IPS DF 6.9 (cell line): ENCODE results near the gene ACTR3.

Source experiments
- DNase-seq: peaks from one replicate; pipeline ENCODE4 v3.0.0-alpha.2; 2013; ENCODE audit warnings: low read depth, low spot score
- H3K27ac ChIP-seq: one replicate; pipeline ENCODE4 v1.5.1; 2013; ENCODE audit warnings: low read length, control low read depth
- H3K27me3 ChIP-seq: 2 replicates; pipeline ENCODE4 v1.6.1; 2013; ENCODE audit warnings: mild to moderate bottlenecking, low read length; ENCODE audit not compliant: control insufficient read depth, insufficient read depth
- H3K36me3 ChIP-seq: 2 replicates; pipeline ENCODE4 v1.6.1; 2013; ENCODE audit warnings: low read length; ENCODE audit not compliant: control insufficient read depth, insufficient read depth
- H3K4me1 ChIP-seq: 2 replicates; pipeline ENCODE4 v1.6.1; 2013; ENCODE audit warnings: low read length; ENCODE audit not compliant: control insufficient read depth, insufficient read depth
- H3K4me3 ChIP-seq: 2 replicates; pipeline ENCODE4 v1.5.1; 2013; ENCODE audit warnings: mild to moderate bottlenecking, low read length
- H3K9me3 ChIP-seq: 2 replicates; pipeline ENCODE4 v1.6.1; 2013; ENCODE audit warnings: low read length, inconsistent platforms; ENCODE audit not compliant: control insufficient read depth, insufficient read depth
- WGBS: extraction: QIAGEN DNeasy Blood & Tissue Kit; methylation state at CpG from one replicate; pipeline ENCODE4 v1.1.7; 2013; ENCODE audit warnings: mixed read lengths, missing lambda C conversion rate; ENCODE audit not compliant: insufficient read length, insufficient coverage; 5-methylcytosine and 5-hydroxymethylcytosine counted together

Gene ACTR3

DNA sequence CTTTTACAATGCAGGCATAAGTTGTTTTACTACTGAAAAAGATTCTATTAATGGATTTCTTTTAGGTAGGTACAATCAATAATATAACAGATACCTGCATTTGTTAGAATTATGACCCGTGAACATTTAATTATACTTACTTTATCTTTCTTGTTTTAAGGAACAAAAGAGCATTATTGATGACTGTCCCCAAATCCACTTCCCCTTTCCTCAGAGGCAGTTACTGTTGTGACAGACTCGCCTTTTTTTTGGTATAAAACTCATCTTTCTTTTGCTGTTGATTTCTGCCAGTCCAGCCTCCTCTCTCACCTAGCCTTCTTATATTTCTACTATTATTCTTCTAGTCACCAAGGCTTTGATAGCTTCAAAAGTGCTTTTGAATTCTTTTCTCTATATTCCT lies 12.1 kb downstream of the ACTR3 start:
- no peak for DNase-seq
- Histone ChIP-seq H3K27me3 (no peaks in the 10 kb centered on the region), H3K27ac (no peak overlapping the region), H3K36me3 (no peaks in the 10 kb centered on the region), H3K4me3 (no peak overlapping the region), H3K9me3 (no peaks in the 10 kb centered on the region), H3K4me1 (no peaks in the 10 kb centered on the region)
- WGBS: no CpG with 5 or more reads among the region's 2 CpGs

- no peaks in the 10 kb centered on the region; the same call in 1 of the 2 replicates for H3K4me1 ChIP-seq
- no peak for DNase-seq
- no peak overlapping the region for H3K4me3 ChIP-seq
- no peak overlapping the region for H3K27ac ChIP-seq
- no peaks in the 10 kb centered on the region for H3K9me3 ChIP-seq
- no CpG with 5 or more reads among the region's 1 CpG for WGBS
- no peaks in the 10 kb centered on the region for H3K36me3 ChIP-seq
- H3K27me3 ChIP-seq: no peaks in the 10 kb centered on the region
These were observed 16.0 kb downstream of the ACTR3 start for GRCh38 chr2:113905886-113906285.

GRCh38 chr2:113906647-113907046 lies 16.8 kb downstream of the ACTR3 start:
- H3K36me3 ChIP-seq: no peaks in the 10 kb centered on the region

DNA sequence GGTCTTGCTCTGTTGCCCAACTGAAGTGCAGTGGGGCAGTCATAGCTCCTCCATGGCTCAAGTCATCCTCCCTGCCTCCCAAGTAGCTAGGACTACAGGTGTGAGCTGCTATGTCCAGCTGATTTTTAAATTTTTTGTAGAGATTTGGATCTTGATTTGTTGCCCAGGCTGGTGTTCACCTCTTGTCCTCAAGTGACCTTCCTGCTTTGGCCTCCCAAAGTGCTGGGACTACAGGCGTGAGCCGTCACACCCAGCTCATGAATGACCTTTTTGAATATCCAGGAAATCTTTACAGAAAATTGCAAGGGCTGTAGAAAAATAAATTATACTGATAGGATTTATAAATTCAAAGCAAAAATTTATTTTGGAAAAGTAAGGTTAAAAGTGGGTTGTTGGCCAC lies 17.4 kb downstream of the ACTR3 start:
- WGBS: no CpG with 5 or more reads among the region's 2 CpGs

More at GRCh38 chr2:113906647-113907046, 16.8 kb downstream of the ACTR3 start:
- Histone ChIP-seq H3K27me3 (no peaks in the 10 kb centered on the region), H3K9me3 (no peaks in the 10 kb centered on the region), H3K4me1 (no peaks in the 10 kb centered on the region; the same call in 1 of the 2 replicates), H3K4me3 (no peak overlapping the region), H3K27ac (no peak overlapping the region)
- WGBS: 100% methylated on average over 1 of the region's 1 CpG
- DNase-seq: no peak

GRCh38 chr2:113910110-113910717 lies 20.3 kb downstream of the ACTR3 start:
- no peaks in the 10 kb centered on the region for H3K27me3 ChIP-seq
- H3K9me3 ChIP-seq: no peaks in the 10 kb centered on the region
- no CpG with 5 or more reads among the region's 5 CpGs for WGBS
- H3K4me1 ChIP-seq: no peaks in the 10 kb centered on the region; the same call in 1 of the 2 replicates
- no peak overlapping the region for H3K27ac ChIP-seq
- no peaks in the 10 kb centered on the region for H3K36me3 ChIP-seq
- no peak overlapping the region for H3K4me3 ChIP-seq
- DNase-seq: no peak

More for the DNA sequence above, 17.4 kb downstream of the ACTR3 start:
- Histone ChIP-seq H3K27ac (no peak overlapping the region), H3K36me3 (no peaks in the 10 kb centered on the region), H3K4me1 (no peaks in the 10 kb centered on the region; the same call in 1 of the 2 replicates), H3K27me3 (no peaks in the 10 kb centered on the region), H3K4me3 (no peak overlapping the region), H3K9me3 (no peaks in the 10 kb centered on the region)
- no peak for DNase-seq

GRCh38 chr2:113910967-113911678 lies 21.2 kb downstream of the ACTR3 start:
- Histone ChIP-seq H3K4me1 (no peaks in the 10 kb centered on the region; the same call in 1 of the 2 replicates), H3K4me3 (no peak overlapping the region), H3K36me3 (no peaks in the 10 kb centered on the region), H3K27me3 (no peaks in the 10 kb centered on the region), H3K27ac (no peak overlapping the region), H3K9me3 (no peaks in the 10 kb centered on the region)
- no CpG with 5 or more reads among the region's 6 CpGs for WGBS
- DNase-seq: no peak

GRCh38 chr2:113915082-113915819 lies 25.4 kb downstream of the ACTR3 start:
- DNase-seq: no peak
- H3K27me3 ChIP-seq: no peaks in the 10 kb centered on the region
- no peak overlapping the region for H3K4me3 ChIP-seq
- WGBS: no CpG with 5 or more reads among the region's 10 CpGs
- H3K9me3 ChIP-seq: no peaks in the 10 kb centered on the region
- no peaks in the 10 kb centered on the region for H3K36me3 ChIP-seq
- no peaks in the 10 kb centered on the region for H3K4me1 ChIP-seq
- no peak overlapping the region for H3K27ac ChIP-seq

DNA sequence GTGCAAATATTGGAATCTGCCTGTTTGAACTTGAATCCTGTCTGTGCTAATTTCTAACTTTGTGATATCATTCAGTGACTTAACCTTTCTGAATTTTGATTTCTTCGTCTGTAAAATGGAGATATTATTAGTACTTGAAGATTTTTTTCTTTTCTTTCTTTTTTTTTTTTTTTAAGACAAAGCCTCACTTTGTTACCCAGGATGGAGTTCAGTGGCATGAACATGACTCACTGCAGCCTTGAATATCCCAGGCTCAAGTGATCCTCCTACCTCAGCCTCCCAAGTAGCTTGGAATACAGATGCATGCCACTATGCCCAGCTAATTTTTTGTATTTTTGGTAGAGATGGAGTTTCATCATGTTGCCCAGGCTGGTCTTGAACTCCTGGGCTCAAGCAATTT lies 28.3 kb downstream of the ACTR3 start:
- Histone ChIP-seq H3K36me3 (no peaks in the 10 kb centered on the region), H3K9me3 (no peaks in the 10 kb centered on the region), H3K4me1 (no peaks in the 10 kb centered on the region; the same call in 1 of the 2 replicates), H3K27ac (no peak overlapping the region), H3K4me3 (no peak overlapping the region), H3K27me3 (no peaks in the 10 kb centered on the region)
- DNase-seq: no peak
- no CpG with 5 or more reads among the region's 1 CpG for WGBS

GRCh38 chr2:113920996-113921395 lies 31.1 kb downstream of the ACTR3 start:
- no CpG with 5 or more reads among the region's 3 CpGs for WGBS
- H3K36me3 ChIP-seq: no peaks in the 10 kb centered on the region
- no peak overlapping the region for H3K4me3 ChIP-seq
- no peaks in the 10 kb centered on the region for H3K9me3 ChIP-seq
- no peak overlapping the region for H3K27ac ChIP-seq
- DNase-seq: no peak
- no peaks in the 10 kb centered on the region for H3K27me3 ChIP-seq
- no peaks in the 10 kb centered on the region; the same call in 1 of the 2 replicates for H3K4me1 ChIP-seq

- no peaks in the 10 kb centered on the region; the same call in 1 of the 2 replicates for H3K4me1 ChIP-seq
- DNase-seq: no peak
- no peaks in the 10 kb centered on the region for H3K36me3 ChIP-seq
- WGBS: no CpG with 5 or more reads among the region's 6 CpGs
- H3K27ac ChIP-seq: no peak overlapping the region
- no peak overlapping the region for H3K4me3 ChIP-seq
- H3K27me3 ChIP-seq: no peaks in the 10 kb centered on the region
- no peaks in the 10 kb centered on the region for H3K9me3 ChIP-seq
These were observed 32.4 kb downstream of the ACTR3 start for GRCh38 chr2:113922335-113922734.
